ENCODE results near the gene PSD2. TPM values are rescaled to one million over a fixed set of nuclear protein-coding genes. Genes with fewer than 3 reads are reported as not detected.

Gene PSD2
- total RNA-seq, 1 experiment from 2014 or later = 0.79 TPM

DNA sequence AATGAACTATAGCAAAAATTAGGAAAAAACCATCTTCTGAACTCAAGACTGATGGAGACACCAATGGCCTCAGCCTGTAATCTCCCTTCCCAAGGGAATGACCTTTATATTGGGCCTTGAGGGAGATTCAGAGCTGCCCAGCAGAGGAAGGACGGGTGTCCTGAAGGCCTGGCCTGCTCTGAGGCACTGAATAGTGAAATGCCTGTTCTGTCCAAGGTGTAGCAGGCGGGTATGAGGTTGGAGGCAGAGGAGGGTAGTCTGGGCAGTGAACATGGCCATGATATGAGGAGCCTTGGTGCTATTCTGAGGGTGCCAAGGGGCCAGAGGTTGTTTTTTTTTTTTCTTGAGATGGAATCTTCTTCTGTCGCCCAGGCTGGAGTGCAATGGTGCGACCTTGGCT is 25.0 kb downstream of the PSD2 start:
- TF ChIP-seq POLR2A (IDR thresholded peaks at IDR 0.05; ENCODE audit: borderline replicate concordance, extremely low read depth, insufficient read depth, insufficient read length) = no peak
- no peak for TF ChIP-seq SP1 (IDR thresholded peaks at IDR 0.05; ENCODE audit: low read depth)
- no peak for TF ChIP-seq ZNF274 (IDR thresholded peaks at IDR 0.05; ENCODE audit: low read depth, low read length)
- no peaks in the 10 kb centered on the region for H3K9me2 ChIP-seq (ENCODE audit: insufficient read depth)
- no peak overlapping the region for H3K4me2 ChIP-seq (ENCODE audit: low read length)
- ChIA-PET RAD21 (ENCODE audit: low non-redundant PET in 1 of 2, low total read pairs in 2 of 2, uncharacterized antibody in 2 of 2, unreplicated experiment in 2 of 2) (no interaction called here), CTCF (no interaction called here), POLR2A (no interaction called here)
- no TSS peak for BruUV-seq (replicated peaks)
- no peak overlapping the region for H2AFZ ChIP-seq (ENCODE audit: low read depth, low read length, poor library complexity, severe bottlenecking)
- no peak overlapping the region for H3K4me3 ChIP-seq (replicated peaks in 1 of 2; ENCODE audit: low read depth in 1 of 2, low read length in 2 of 2)
- H3K4me1 ChIP-seq (ENCODE audit: control insufficient read depth in 1 of 2, insufficient read depth in 2 of 2, low read length in 2 of 2) = no peaks in the 10 kb centered on the region
- H3K9me3 ChIP-seq (ENCODE audit: control insufficient read depth in 1 of 2, insufficient read depth in 1 of 2, low read depth in 1 of 2, low read length in 2 of 2) = peaks cover 0 to 4% of the 10 kb centered on the region in 2 experiments; a peak in 1 of 4 replicates
- no peaks in the 10 kb centered on the region for H3K27me3 ChIP-seq (ENCODE audit: insufficient read depth, low read length)
- H3K36me3 ChIP-seq (ENCODE audit: control insufficient read depth in 1 of 2, insufficient read depth in 2 of 2, low read length in 2 of 2) = no peaks in the 10 kb centered on the region
- no peaks in the 10 kb centered on the region for H4K20me1 ChIP-seq (ENCODE audit: insufficient read depth)
- H3K79me2 ChIP-seq (ENCODE audit: insufficient read depth, low read length) = no peaks in the 10 kb centered on the region
- no peak overlapping the region for H3K9ac ChIP-seq (ENCODE audit: low read length)
- no peak for ATAC-seq
- intact Hi-C loops (cut with micrococcal nuclease) = no loop called here
- no peak overlapping the region for H3K27ac ChIP-seq (ENCODE audit: low read depth, low read length)
- DNase-seq (ENCODE audit: low read depth, low spot score) = no peak

- ChIA-PET RAD21 (ENCODE audit: low non-redundant PET in 1 of 2, low total read pairs in 2 of 2, uncharacterized antibody in 2 of 2, unreplicated experiment in 2 of 2) (no interaction called here), POLR2A (no interaction called here), CTCF (no interaction called here)
- no peaks in the 10 kb centered on the region for H4K20me1 ChIP-seq (ENCODE audit: insufficient read depth)
- H3K79me2 ChIP-seq (ENCODE audit: insufficient read depth, low read length) = no peaks in the 10 kb centered on the region
- no peak overlapping the region for H3K4me3 ChIP-seq (replicated peaks in 1 of 2; ENCODE audit: low read depth in 1 of 2, low read length in 2 of 2)
- no peak overlapping the region for H3K4me2 ChIP-seq (ENCODE audit: low read length)
- no peak overlapping the region for H3K9ac ChIP-seq (ENCODE audit: low read length)
- ATAC-seq = no peak
- H3K9me3 ChIP-seq (ENCODE audit: control insufficient read depth in 1 of 2, insufficient read depth in 1 of 2, low read depth in 1 of 2, low read length in 2 of 2) = peaks cover 0 to 4% of the 10 kb centered on the region in 2 experiments; a peak in 1 of 4 replicates
- no peak overlapping the region for H2AFZ ChIP-seq (ENCODE audit: low read depth, low read length, poor library complexity, severe bottlenecking)
- H3K27ac ChIP-seq (ENCODE audit: low read depth, low read length) = no peak overlapping the region
- H3K4me1 ChIP-seq (ENCODE audit: control insufficient read depth in 1 of 2, insufficient read depth in 2 of 2, low read length in 2 of 2) = no peaks in the 10 kb centered on the region
- no peaks in the 10 kb centered on the region for H3K27me3 ChIP-seq (ENCODE audit: insufficient read depth, low read length)
- no TSS peak for BruUV-seq (replicated peaks)
- TF ChIP-seq CEBPB (IDR thresholded peaks at IDR 0.05; ENCODE audit: low read depth) = no peak
- TF ChIP-seq SIN3A (IDR thresholded peaks at IDR 0.05; ENCODE audit: low read depth) = no peak
- TF ChIP-seq EZH2 (IDR thresholded peaks at IDR 0.05) = no peak
- no peak for TF ChIP-seq EZH2phosphoT487 (IDR thresholded peaks at IDR 0.05; ENCODE audit: borderline replicate concordance)
- H3K36me3 ChIP-seq (ENCODE audit: control insufficient read depth in 1 of 2, insufficient read depth in 2 of 2, low read length in 2 of 2) = no peaks in the 10 kb centered on the region
- no peaks in the 10 kb centered on the region for H3K9me2 ChIP-seq (ENCODE audit: insufficient read depth)
- intact Hi-C loops (cut with micrococcal nuclease) = no loop called here
- no peak for DNase-seq (ENCODE audit: low read depth, low spot score)
Measured at GRCh38 chr5:139821806-139822552, 26.4 kb downstream of the PSD2 start.
